Upper lobe of left lung (tissue), 6 donors: ENCODE results near the gene SCNN1G. TPM values are rescaled to one million over a fixed set of nuclear protein-coding genes. Genes with fewer than 3 reads are reported as not detected.

Experiments used
- ATAC-seq, 2 donors: fragments of 200-7000 bp; cut with Tn5 transposase; one replicate each; pipeline ENCODE4 v1.9.1; 2022; ENCODE audit warnings: mild to moderate bottlenecking in 2 of 2, moderate library complexity in 2 of 2; ENCODE audit not compliant: low FRiP score in 2 of 2
- DNase-seq, 2 donors: peaks; one replicate each; pipeline ENCODE4 v3.0.0-alpha.2; 2019 to 2020
- H3K27ac ChIP-seq, 4 donors: fragments of 200-600 bp; sonication (generic); one replicate each; pipeline ENCODE4 v1.5.1; 2016 to 2019
- H3K27me3 ChIP-seq, 4 donors: fragments of 200-600 bp; sonication (generic); one replicate each; pipeline ENCODE4 v1.5.1; 2017 to 2019
- H3K36me3 ChIP-seq, 4 donors: fragments of 200-600 bp; sonication (generic); one replicate each; pipeline ENCODE4 v1.5.1; 2016 to 2019
- H3K4me1 ChIP-seq, 4 donors: fragments of 200-600 bp; sonication (generic); one replicate each; pipeline ENCODE4 v1.5.1; 2018 to 2019
- H3K4me3 ChIP-seq, 4 donors: fragments of 200-600 bp; sonication (generic); one replicate each; pipeline ENCODE4 v1.5.1; 2017 to 2019; ENCODE audit warnings: mild to moderate bottlenecking in 2 of 4, moderate library complexity in 1 of 4
- H3K9me3 ChIP-seq, 4 donors: fragments of 200-600 bp; sonication (generic); one replicate each; pipeline ENCODE4 v1.5.1; 2018 to 2019
- EP300 ChIP-seq, 4 donors: sonication (generic); formaldehyde crosslinking; IDR thresholded peaks; one replicate each; pipeline ENCODE4 v1.5.1; 2017; ENCODE audit warnings: antibody characterized with exemption in 4 of 4, control low read depth in 2 of 4
- POLR2A ChIP-seq, 4 donors: fragments of 450-650 bp; IDR thresholded peaks; one replicate each; pipeline ENCODE4 v1.5.1; 2016 to 2017; ENCODE audit warnings: antibody characterized with exemption in 4 of 4, mild to moderate bottlenecking in 2 of 4
- POLR2AphosphoS5 ChIP-seq, 2 donors: sonication (generic); formaldehyde crosslinking; IDR thresholded peaks; one replicate each; pipeline ENCODE4 v1.5.1; 2017; ENCODE audit warnings: antibody characterized with exemption in 2 of 2
- WGBS, 2 donors: methylation state at CpG; one replicate each; pipeline ENCODE4 v1.1.5; 2017 to 2018; 5-methylcytosine and 5-hydroxymethylcytosine counted together
- total RNA-seq, 6 donors: library from RNA; depleted of rRNA in 4 of 6; stranded (reverse); fragments of >200 nt in 4 of 6; gene quantifications; one replicate each; pipeline versions ENCODE4 v1.1.0 to v1.2.1, GENCODE V29; 2016 to 2021
- TF ChIP-seq, protein P1 (sequence below), 6 experiments: fragments of 450-650 bp in 4 of 6; fragments of 200-600 bp in 2 of 6; sonication (generic) in 2 of 6; IDR thresholded peaks; one replicate each; pipeline ENCODE4 v1.5.1; 2016 to 2019; ENCODE audit warnings: antibody characterized with exemption in 6 of 6
- donor health status: DM: no; HTN: no; CAD: no; lungs with moderate emphysema.
- donor health status: DM: no; HTN: yes; CAD: no; lungs with severe emphysema.

Gene SCNN1G
- total RNA-seq, 6 donors from 2014 or later = 10.8 to 16.8 (median 13.8) TPM

GRCh38 chr16:23244122-23244521, 61.6 kb downstream of the SCNN1G start:
- Histone ChIP-seq H3K4me1 (no peaks in the 10 kb centered on the region), H3K4me3 (no peak overlapping the region), H3K9me3 (peaks cover 0 to 3% (median 0%) of the 10 kb centered on the region in 4 donors), H3K36me3 (no peaks in the 10 kb centered on the region), H3K27me3 (no peaks in the 10 kb centered on the region), H3K27ac (no peak overlapping the region)
- no peak for TF ChIP-seq POLR2A (IDR thresholded peaks at IDR 0.05)
- TF ChIP-seq EP300 (IDR thresholded peaks at IDR 0.05) = no peak
- TF ChIP-seq, protein P1, sequence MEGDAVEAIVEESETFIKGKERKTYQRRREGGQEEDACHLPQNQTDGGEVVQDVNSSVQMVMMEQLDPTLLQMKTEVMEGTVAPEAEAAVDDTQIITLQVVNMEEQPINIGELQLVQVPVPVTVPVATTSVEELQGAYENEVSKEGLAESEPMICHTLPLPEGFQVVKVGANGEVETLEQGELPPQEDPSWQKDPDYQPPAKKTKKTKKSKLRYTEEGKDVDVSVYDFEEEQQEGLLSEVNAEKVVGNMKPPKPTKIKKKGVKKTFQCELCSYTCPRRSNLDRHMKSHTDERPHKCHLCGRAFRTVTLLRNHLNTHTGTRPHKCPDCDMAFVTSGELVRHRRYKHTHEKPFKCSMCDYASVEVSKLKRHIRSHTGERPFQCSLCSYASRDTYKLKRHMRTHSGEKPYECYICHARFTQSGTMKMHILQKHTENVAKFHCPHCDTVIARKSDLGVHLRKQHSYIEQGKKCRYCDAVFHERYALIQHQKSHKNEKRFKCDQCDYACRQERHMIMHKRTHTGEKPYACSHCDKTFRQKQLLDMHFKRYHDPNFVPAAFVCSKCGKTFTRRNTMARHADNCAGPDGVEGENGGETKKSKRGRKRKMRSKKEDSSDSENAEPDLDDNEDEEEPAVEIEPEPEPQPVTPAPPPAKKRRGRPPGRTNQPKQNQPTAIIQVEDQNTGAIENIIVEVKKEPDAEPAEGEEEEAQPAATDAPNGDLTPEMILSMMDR (IDR thresholded peaks at IDR 0.05) = no peak
- TF ChIP-seq POLR2AphosphoS5 (IDR thresholded peaks at IDR 0.05) = no peak
- no peak for ATAC-seq
- no peak for DNase-seq

- Histone ChIP-seq H3K9me3 (peaks cover 0 to 3% (median 0%) of the 10 kb centered on the region in 4 donors), H3K27me3 (no peaks in the 10 kb centered on the region), H3K27ac (no peak overlapping the region), H3K4me3 (no peak overlapping the region), H3K4me1 (no peaks in the 10 kb centered on the region), H3K36me3 (no peaks in the 10 kb centered on the region)
- WGBS, 2 donors = 79 to 83% methylated on average over 3 to 6 of the region's 6 CpGs
- TF ChIP-seq EP300 (IDR thresholded peaks at IDR 0.05) = no peak
- TF ChIP-seq POLR2AphosphoS5 (IDR thresholded peaks at IDR 0.05) = no peak
- TF ChIP-seq POLR2A (IDR thresholded peaks at IDR 0.05) = no peak
- TF ChIP-seq, protein P1 (IDR thresholded peaks at IDR 0.05) = no peak
- ATAC-seq (no peak), DNase-seq (no peak)
Measured at GRCh38 chr16:23245268-23245667, 62.7 kb downstream of the SCNN1G start.

DNA sequence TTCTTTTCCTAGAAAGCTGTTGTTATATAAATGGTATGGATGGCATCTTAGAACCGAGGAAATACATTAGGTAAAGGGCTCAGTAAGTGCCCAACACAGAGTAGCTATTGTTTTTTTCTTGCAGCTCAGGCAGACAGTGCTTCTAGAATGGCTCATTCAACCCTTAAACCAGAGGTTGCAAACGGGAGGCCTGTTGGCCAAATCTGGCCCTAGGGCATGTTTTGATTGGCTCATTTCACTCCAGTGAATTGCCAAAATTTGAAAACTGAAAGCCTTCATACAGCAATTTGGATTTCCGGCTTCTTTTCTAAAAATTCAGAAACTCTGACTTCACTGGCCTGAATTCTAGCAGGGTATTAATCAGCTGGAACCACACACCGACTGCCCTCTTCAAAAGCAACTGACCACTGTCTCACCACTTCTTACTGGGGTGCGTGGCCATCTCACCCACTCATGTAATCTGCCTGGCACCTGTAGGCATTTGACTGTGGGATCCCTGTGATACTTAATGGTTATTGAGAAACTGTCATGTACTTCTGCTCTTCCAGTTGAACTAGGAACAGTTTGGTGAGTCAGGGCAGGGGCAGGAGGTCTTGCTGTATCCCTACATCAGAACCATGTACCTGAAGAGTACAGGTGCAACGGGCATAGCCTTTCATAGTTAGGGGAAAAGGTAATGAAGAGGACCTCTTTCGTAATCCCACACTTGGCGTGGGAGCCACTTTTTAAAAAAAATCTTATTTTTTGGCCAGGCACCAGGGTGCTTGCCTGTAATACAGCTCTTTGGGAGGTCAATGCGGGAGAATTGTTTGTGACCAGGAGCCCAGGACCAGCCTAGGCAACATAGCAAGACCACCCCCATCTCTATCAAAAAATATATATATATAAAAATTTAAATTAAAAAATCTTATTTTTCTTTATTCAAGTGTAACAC, 66.0 kb downstream of the SCNN1G start:
- 67% methylated on average over 9 of the region's 9 CpGs for WGBS, 2 donors
- Histone ChIP-seq H3K4me1 (no peaks in the 10 kb centered on the region), H3K36me3 (no peaks in the 10 kb centered on the region), H3K9me3 (peaks cover 0 to 3% (median 0%) of the 10 kb centered on the region in 4 donors), H3K27ac (no peak overlapping the region), H3K4me3 (no peak overlapping the region), H3K27me3 (no peaks in the 10 kb centered on the region)
- no peak for ATAC-seq
- TF ChIP-seq, protein P1 (IDR thresholded peaks at IDR 0.05) = no peak
- no peak for TF ChIP-seq POLR2AphosphoS5 (IDR thresholded peaks at IDR 0.05)
- no peak for TF ChIP-seq EP300 (IDR thresholded peaks at IDR 0.05)
- TF ChIP-seq POLR2A (IDR thresholded peaks at IDR 0.05) = no peak
- peak in 1 of 2 donors; percentile 33 for DNase-seq

- Histone ChIP-seq H3K4me3 (no peak overlapping the region), H3K27ac (no peak overlapping the region), H3K9me3 (no peaks in the 10 kb centered on the region), H3K4me1 (no peaks in the 10 kb centered on the region), H3K27me3 (no peaks in the 10 kb centered on the region), H3K36me3 (no peaks in the 10 kb centered on the region)
- ATAC-seq (no peak), DNase-seq (no peak)
- TF ChIP-seq POLR2A (IDR thresholded peaks at IDR 0.05) (no peak), POLR2AphosphoS5 (IDR thresholded peaks at IDR 0.05) (no peak), EP300 (IDR thresholded peaks at IDR 0.05) (no peak)
- TF ChIP-seq, protein P1 (IDR thresholded peaks at IDR 0.05) = no peak
- WGBS, 2 donors = 67 to 72% methylated on average over 1 of the region's 1 CpG
Measured at GRCh38 chr16:23249830-23250229, 67.3 kb downstream of the SCNN1G start.
